Activated CD4-positive, alpha-beta T cell treated with anti-CD3 and anti-CD28 coated beads, Interleukin-2, amount 50 U/mL, for 24 hours (primary cell): ENCODE measurements around the gene TXNDC2.
"Not testable (repeated sequence)": the region's sequence is repeated elsewhere in the genome, so short reads cannot be mapped to it uniquely, and the experiment has no call there.

Experiments used
- DNase-seq, 2 donors: peaks; one replicate each; pipeline ENCODE4 v3.0.0-alpha.2; 2020; ENCODE audit warnings: low read depth in 1 of 2, low spot score in 1 of 2

Gene TXNDC2

DNA sequence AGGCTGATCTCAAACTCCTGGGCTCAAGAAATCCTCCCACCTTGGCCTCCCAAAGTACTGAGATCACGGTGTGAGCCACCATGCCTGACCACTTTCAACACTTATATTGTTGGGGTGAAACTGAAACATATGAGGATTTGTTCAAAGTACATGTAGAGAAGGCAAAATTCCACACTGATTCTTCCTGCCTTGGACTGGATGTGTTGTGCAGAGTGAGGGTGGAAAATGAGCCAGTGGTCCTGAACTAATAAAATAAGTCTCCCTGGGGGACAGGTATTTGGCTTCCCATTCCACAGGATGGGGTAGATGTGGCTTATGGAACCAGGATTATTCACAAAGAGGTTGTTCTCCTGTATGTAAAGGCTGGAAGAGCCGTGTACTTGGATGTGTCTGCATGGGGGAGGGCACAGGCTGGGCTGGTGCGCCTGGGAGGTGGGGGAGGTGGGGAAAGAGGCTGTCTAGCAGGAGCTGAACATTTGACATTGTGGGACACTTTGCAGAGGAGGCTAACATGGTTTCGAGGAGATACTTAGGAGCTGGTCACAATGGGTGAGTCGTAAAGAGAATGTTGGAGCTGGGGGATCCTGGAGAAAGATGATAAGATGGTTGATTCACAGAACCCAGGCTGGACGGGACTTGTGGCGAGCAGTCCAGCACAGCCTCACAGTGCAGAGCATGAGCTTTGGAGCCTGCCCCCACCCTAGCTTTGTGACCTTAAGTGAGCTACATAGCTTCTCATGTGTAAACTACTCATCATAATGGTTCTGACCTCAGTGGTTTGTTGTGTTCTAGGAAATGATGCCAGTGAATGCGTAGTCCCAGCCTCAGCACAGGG lies at the start of gene TXNDC2:
TXNDC2 (plus strand) TSS at position 804 of the 835 bp plus-strand sequence. CDS start 708 bp downstream, outside the sequence.
- no peak for DNase-seq

- no peak for DNase-seq
Measured at GRCh38 chr18:9838144-9838877, 47.5 kb upstream of the TXNDC2 start.

- DNase-seq, result no peak
Measured at GRCh38 chr18:9839211-9839610, 46.6 kb upstream of the TXNDC2 start.

GRCh38 chr18:9839853-9840252 lies 45.9 kb upstream of the TXNDC2 start:
- no peak for DNase-seq

- DNase-seq, result no peak
Measured at GRCh38 chr18:9841752-9842151, 44.0 kb upstream of the TXNDC2 start.

GRCh38 chr18:9842448-9842847 lies 43.3 kb upstream of the TXNDC2 start:
- DNase-seq, result no peak

GRCh38 chr18:9845256-9845655 lies 40.5 kb upstream of the TXNDC2 start:
- no peak for DNase-seq

GRCh38 chr18:9846162-9846925 lies 39.4 kb upstream of the TXNDC2 start:
- no peak for DNase-seq

GRCh38 chr18:9848170-9848879 lies 37.4 kb upstream of the TXNDC2 start:
- DNase-seq, result no peak

DNA sequence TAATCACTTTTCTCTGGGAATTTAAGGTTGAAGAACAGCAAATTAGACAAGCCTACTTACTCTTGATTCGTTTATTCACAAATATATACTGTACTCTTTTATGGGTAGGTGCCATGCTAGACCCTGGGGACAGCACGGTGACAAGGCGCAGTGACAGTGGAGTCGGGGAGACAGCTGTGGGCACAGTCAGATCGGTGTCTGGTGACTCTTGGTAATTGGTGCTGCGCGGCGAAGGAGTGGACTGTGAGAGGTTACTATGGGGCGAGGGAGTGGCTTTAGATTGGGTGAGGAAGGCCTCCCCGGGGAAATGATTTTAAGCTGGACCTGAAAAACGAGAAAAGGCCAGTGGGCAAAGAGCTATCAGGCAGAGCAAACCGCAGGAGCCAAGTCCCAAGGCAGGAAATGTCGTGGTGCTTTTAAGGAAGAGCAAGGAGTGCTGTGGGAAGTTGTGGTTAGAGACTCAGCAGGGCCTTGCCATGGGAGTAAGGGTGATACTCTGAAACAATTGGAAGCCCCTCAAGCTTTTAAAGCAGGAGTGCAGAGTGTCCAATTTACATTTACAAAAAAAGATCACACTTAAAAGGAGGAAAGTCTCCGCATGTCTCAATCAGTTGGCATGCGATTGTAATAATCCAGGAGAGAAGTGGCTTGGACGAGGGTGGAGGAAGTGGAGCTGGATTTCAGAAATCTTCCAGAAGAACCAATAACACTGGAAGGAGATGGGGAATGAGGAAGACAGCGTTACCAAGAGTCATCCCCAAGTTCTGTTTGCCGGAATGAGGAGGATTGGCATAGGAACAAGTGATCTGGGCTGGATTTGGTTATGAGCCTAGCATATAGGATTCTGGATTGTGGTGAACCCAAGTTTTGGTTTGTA lies 36.1 kb upstream of the TXNDC2 start:
- DNase-seq, result no peak

- no peak for DNase-seq
Measured at GRCh38 chr18:9850309-9850708, 35.5 kb upstream of the TXNDC2 start.

- DNase-seq, result no peak
Measured at GRCh38 chr18:9851511-9851910, 34.3 kb upstream of the TXNDC2 start.

DNA sequence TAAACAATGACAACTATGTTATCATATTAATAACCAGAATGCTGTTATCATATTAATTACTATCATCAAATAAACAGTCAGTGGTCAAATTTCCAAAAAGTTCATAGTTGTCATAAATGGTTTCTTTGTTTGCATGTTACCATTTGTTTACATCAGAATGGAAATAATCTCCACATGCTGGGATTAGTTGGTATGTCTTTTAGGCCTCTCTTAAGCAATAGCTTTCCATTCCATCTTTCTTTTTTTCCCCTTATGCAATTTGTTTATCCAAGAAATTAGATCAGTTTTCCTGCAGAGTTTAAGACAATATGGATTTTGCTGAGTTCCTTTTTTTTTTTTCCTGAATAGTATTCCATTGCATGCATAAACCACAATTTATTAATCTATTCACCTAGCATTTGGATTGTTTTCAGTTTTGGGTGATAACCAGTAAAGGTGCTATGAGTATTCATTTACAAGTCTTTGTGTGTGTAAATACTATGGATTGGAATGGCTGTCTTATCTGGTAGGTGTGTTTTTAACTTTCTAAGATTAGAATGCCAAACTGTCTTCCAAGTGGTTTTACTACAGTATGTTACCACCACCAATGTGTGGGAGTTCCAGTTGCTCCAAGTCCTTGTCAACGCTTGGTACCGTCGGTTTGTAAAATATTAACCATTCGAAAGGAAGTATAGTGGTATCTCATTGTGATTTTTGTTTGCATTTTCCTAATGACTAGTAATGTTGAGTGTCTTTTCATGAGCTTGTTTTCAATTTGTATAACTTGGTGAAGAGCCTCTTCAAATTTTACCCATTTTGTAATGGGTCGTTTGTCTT lies 33.3 kb upstream of the TXNDC2 start:
- DNase-seq, result no peak

DNA sequence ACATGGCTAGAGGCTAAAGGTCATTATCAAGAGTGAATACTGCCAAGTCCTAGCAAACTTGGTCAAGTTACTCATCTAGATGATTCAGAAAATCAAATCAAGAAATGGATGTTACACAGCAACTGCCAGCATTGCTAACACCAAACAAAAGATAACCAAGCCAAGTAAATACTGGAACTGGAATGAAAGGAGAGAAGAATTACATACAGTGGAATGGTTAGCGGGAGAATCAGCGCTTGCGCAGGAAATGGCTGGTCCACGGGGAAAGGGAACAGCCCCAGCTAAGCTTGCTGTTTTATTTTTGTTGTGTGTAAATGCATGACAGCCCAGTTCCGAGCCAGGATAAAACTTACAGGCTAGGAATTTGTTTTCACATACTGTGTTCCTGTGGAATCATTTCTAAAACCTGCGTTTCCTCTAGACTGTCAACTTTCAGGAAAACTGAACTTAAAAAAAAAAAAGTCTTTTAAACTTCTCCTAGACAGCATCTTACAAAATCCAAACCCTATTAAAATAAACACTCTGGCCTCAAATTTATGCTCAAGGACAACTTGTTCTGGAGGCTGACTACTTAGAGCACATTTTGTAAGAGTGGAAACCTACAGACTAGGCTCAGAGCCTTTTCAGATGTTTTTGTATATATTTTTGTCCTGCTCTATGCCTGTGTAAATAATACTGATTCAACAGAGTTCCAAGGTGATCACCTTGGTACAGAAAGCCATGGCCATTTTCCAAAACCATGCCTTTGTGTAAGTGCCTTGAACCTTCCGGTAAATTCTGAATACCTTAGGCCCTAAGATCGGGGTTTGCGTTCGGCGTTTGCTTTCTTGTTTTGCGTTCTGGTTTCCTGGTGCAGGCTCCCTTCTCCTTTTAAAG lies 30.7 kb upstream of the TXNDC2 start:
- DNase-seq, result no peak

GRCh38 chr18:9855681-9856080 lies 30.1 kb upstream of the TXNDC2 start:
- DNase-seq, result no peak

DNA sequence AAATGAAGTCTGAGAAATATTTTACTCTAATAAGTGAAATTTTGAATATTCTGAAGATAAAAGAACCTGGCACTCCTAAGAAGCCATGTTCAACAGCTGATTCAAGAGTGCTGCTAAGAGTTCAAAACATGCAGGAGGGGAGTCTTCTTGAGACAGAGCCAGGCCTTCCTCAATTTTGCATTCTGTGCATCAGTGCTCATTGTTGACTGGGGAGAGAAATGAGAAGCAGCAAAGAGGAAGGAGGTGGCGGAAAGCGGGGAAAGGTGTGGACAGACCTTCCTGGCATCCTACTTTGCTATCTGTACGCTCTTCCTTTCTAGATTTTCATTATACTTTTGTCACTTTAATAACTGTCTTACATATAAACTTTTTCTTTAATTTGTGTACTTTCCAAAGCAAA lies 29.7 kb upstream of the TXNDC2 start:
- DNase-seq, result no peak

DNA sequence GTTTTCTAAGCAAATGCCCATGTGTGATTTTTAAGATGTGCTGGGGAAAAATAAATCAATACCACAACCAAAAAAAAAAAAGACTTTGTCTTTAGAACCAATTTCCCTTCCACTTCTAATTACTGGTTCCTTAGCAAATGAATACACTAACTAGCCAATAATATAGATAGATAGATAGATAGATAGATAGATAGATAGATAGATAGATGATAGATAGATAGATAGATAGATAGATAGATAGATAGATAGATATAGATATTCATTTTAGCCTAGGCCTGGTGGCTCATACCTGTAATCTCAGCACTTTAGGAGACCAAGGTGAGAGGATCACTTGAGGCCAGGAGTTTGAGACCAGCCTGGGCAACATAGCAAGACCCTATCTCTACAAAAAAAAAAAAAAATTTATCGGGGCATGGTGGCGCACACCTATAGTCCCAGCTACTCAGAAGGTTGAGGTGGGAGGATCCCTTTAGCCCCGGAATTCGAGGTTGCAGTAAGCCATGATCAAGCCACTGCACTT lies 28.2 kb upstream of the TXNDC2 start:
- not testable (repeated sequence) for DNase-seq

GRCh38 chr18:9858642-9859041 lies 27.1 kb upstream of the TXNDC2 start:
- DNase-seq, result no peak
